ENCODE data around the gene SPATA3. TPM values are rescaled to one million over a fixed set of nuclear protein-coding genes. Genes with fewer than 3 reads are reported as not detected.

Gene SPATA3
- polyA plus RNA-seq, 3 donors = not detected

DNA sequence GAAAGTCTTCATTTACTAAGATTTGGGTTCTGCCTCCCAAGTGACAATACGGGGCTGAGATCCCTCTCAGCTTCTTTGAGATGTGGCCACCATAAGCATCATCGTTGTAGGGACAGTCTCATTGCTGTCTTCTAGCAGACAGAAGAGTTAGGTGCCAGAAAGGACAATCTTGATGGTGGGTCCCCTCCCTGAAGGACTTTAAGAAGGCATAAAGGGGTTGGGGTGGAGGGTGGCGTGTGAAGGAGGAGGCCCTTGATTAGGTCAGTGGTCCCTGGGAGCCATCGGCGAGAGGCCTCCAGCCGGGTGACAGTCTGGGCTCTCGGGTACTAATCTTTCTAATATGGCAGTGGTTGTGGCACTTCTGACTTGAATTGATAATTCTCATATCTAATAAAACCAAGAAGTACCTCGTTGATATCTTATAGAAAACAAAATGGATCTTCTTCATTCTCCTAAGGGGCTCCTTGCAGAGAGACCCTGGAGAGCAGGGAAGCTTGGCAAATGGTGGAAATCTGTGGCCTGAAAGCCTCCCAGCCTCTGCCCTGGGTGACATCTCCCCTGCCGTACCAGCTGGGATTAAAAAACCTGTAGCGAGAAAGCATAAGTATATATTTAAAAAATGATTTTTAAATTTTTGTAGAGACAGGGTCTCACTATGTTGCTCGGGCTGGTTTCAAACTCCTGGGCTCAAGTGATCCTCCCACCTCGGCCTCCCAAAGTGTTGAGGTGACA, 53.5 kb downstream of the SPATA3 start:
- DNase-seq = no peak

DNA sequence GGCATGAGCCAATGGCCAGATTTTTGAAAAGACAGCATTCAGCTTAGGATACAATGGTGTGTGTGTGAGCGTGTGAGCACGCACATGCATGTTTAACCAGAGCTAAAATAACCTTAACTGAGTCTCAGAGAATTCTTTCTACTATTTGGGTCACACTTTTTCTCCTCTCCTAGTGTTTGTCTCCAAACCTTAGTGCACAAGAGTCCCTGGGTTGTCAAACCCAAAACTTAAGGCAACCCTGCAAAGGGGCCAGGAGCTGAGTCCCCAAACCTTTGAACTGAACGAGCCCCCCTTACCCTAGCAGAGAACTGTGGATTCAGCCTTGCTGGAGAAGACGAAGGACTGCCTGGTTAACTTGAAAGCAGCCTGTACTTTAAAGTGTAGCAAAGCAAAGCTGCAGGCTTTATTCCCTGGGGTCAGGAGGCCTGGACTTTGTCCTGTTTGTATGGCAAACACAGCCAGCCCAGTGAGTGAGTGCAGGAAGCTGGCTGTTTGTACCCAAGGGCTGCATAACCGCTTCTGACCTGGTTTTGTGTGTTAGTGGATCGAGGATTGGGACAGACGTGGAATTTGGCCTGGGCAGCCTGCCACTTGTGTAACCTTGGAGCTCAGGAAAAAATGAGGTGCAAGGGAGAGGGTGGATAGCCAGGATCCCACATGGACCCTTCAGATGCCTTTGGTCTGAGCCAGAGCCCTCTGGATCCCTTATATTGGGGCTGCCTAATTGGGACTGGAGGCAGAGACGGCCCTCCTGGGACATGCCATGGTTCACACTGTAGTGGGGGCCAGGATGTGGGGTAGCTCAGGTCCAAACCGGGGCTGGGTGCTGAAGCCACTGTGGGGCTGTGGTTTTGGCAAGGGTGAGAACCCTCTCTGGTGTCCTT, 54.3 kb downstream of the SPATA3 start:
- DNase-seq = no peak

DNA sequence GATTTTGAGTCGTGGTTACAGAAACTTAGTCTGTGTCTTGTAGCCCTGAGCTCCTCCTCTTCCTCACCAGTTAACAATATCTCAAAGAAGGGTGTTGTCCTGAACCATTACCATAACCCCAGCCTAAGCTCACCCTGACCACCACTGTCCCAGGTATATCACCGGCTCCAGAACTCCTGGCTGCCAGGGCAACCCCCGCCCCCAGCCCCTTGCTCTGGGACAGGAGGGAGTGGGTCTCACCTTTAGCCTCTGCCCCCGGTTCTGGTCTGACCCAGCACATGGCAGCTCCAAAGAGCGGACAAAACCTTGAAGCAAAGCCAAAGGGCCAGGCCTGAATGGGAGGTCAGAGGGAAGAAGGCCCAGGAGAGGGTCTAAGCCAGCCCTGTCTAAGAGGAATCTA, 55.2 kb downstream of the SPATA3 start:
- no peak for DNase-seq

GRCh38 chr2:231052494-231053451, 56.9 kb downstream of the SPATA3 start:
- DNase-seq = peak; percentile 79

DNA sequence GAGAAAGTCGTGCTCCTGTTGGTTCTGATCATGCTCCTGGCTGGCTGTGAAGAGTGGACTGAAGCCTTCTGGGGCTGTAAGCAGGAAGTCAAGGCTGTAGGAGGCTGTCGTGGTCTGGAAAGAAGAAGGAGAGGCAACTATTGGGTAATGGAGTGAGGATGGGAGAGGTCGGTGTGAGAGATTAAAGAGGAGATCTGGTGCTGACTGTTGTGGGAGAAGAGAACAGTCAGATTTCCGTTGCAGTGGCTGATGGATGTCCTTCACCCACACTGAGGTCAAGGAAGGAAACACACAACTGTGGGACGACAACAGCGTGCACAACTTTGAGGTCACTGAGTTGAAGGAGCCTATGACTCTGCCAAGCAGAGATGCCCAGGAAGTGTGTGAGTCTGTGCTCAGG, 57.9 kb downstream of the SPATA3 start:
- DNase-seq = no peak

DNA sequence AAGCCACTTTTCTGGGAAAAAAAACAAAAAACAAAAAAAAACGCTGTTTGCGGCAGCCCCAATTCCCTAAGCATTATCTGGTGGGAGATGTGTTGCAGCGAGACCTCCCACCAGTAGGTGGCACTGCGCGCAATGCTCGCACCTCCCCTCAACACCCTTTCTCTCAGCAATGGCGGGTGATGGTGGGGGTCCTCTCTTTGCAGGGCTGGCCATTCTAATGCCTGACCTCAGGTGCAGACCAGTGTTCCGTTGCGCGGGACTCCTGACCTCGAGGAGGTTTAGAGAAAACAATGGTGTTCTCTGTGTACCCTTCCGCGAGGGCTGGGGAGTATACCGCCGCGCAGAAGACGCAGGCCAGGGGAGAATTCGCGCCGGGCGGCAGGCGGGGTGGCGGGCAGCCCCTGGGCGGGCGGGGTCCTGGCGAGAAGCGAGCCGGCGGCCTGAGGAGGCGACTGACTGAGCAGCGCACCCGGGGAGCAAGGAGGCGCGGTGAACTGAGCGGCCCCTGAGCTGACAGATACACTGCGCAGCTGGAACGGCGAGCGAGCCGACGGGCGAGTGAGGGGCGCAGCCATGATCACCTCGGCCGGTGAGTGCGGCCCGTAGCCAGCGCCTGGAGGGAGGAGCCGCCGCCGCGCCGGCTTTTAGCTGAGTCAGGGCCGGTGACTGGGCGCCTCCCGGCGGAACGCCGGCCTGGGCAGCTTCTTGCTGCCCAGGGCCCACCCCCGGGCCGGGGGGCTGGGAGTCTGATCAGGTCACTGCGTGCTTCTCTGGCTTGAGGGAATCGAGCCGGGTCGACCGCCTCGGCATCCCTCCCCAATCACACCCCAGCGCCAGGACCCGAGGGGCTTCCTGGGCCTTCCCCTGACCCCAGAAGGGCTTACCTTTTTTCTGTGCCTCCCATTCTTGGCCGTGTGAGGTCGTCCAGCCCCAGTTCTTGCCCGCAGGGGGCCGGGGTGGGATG, 60.8 kb downstream of the SPATA3 start, which contains the start of gene PSMD1:
Gene PSMD1, plus strand, starts transcription at position 415 of the 964 bp plus-strand sequence. Its CDS starts 159 bp downstream, at position 574.
- DNase-seq = peak; percentile 93

DNA sequence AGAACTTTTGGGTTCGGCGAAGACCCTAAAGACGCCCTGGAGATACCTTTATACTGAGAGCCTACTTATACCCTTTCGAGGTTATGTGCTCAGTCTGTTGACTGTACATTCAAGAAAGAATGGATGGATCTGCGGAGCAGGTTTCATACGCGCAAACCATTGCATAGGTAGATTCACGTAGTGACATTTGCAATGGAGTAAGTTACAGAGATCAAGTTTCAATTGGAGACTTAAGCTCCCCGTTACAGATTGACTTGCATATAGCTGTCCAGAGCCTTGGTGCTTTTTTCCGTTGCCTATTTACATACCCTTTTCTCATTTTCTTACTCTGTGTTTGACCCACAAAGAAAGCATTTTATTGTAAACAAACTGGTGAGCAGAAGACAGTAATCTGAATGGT, 61.7 kb downstream of the SPATA3 start:
- DNase-seq = no peak

Other genes with a start within 250 kb of the SPATA3 start
- gene ITM2C, start 131.2 kb upstream of the SPATA3 start, polyA plus RNA-seq (ENCODE audit: insufficient read length in 3 of 3) = 1,000 to 10,000 TPM in 2 of 3 donors, 100 to 1,000 TPM in 1; 951 to 1,059 (median 1,053) TPM
- gene GPR55, start 70.9 kb upstream of the SPATA3 start, polyA plus RNA-seq (ENCODE audit: insufficient read length in 3 of 3) = under 1 TPM; 0.18 to 0.19 (median 0.18) TPM
- gene C2orf72, start 41.4 kb downstream of the SPATA3 start, polyA plus RNA-seq (ENCODE audit: insufficient read length in 3 of 3) = 1 to 10 TPM; 2.6 to 4.7 (median 3.6) TPM
- 100 to 1,000 TPM in 1 of 3 donors, 10 to 100 TPM in 2; 88.1 to 100 (median 98.7) TPM for gene PSMD1, start 60.7 kb downstream of the SPATA3 start, polyA plus RNA-seq (ENCODE audit: insufficient read length in 3 of 3)
- gene HTR2B, start 128.9 kb downstream of the SPATA3 start, polyA plus RNA-seq (ENCODE audit: insufficient read length in 3 of 3) = 10 to 100 TPM in 2 of 3 donors, 1 to 10 TPM in 1; 7.3 to 12.2 (median 10.3) TPM
- 10 to 100 TPM; 27.3 to 30.6 (median 27.4) TPM for gene ARMC9, start 202.5 kb downstream of the SPATA3 start, polyA plus RNA-seq (ENCODE audit: insufficient read length in 3 of 3)

All from renal pelvis (tissue), 4 donors.